Calu3 (cell line): Measurements from ENCODE around the gene EPB41L2. TPM values are rescaled to one million over a fixed set of nuclear protein-coding genes. Genes with fewer than 3 reads are reported as not detected.

Experiments
- BruUV-seq: library from RNA; stranded (reverse); fragments of 400-500 nt; replicated peaks from 2 replicates; lab custom pipeline; 2021; lab: Mats Ljungman, UMichigan
- CTCF ChIA-PET: fragments of 300-600 bp; sonication (Branson Sonifier 250); formaldehyde crosslinking; loops from one replicate; lab custom pipeline; 2022; ENCODE audit warnings: antibody characterized with exemption; lab: Charles Lee
- DNase-seq: peaks from one replicate; pipeline ENCODE4 v3.0.0; 2022
- H3K27ac Mint-ChIP-seq: one replicate; pipeline ENCODE4 v1.8.0; 2022; ENCODE audit warnings: mixed read lengths; ENCODE audit not compliant: unreplicated experiment
- H3K27me3 Mint-ChIP-seq: one replicate; pipeline ENCODE4 v1.8.0; 2022; ENCODE audit warnings: mixed read lengths; ENCODE audit not compliant: unreplicated experiment
- H3K36me3 Mint-ChIP-seq: one replicate; pipeline ENCODE4 v1.8.0; 2022; ENCODE audit warnings: mild to moderate bottlenecking, moderate library complexity, mixed read lengths; ENCODE audit not compliant: insufficient read depth, unreplicated experiment
- H3K4me1 Mint-ChIP-seq: one replicate; pipeline ENCODE4 v1.8.0; 2022; ENCODE audit warnings: mild to moderate bottlenecking, low read depth, mixed read lengths; ENCODE audit not compliant: unreplicated experiment
- H3K4me3 Mint-ChIP-seq: one replicate; pipeline ENCODE4 v1.8.0; 2022; ENCODE audit warnings: mild to moderate bottlenecking, low read depth, moderate library complexity, mixed read lengths; ENCODE audit not compliant: unreplicated experiment
- H3K9me3 Mint-ChIP-seq: one replicate; pipeline ENCODE4 v1.8.0; 2022; ENCODE audit warnings: low read depth, mixed read lengths; ENCODE audit not compliant: unreplicated experiment
- CTCF ChIP-seq: fragments of 200-600 bp; IDR thresholded peaks from one replicate; pipeline ENCODE4 v1.8.0; 2022; ENCODE audit warnings: antibody characterized with exemption; ENCODE audit not compliant: unreplicated experiment
- intact Hi-C: fragments of 100-400 bp; cut with micrococcal nuclease; formaldehyde crosslinking; loops from one replicate; pipeline ENCODE4 v1.10.0; 2022; ENCODE audit not compliant: unreplicated experiment
- total RNA-seq: library from RNA; stranded (reverse); gene quantifications from 2 replicates; pipeline ENCODE4 v1.2.3, GENCODE V29; 2022

EPB41L2 gene
- total RNA-seq, 1 experiment from 2014 or later: 332 TPM

GRCh38 chr6:130797061-130797460 is 266.0 kb downstream of the EPB41L2 start:
- CTCF ChIA-PET: no interaction called here
- no peak overlapping the region for H3K4me3 Mint-ChIP-seq
- H3K4me1 Mint-ChIP-seq: peaks cover 14% of the 10 kb centered on the region
- DNase-seq: no peak
- H3K9me3 Mint-ChIP-seq: peaks cover 3% of the 10 kb centered on the region
- TF ChIP-seq CTCF: no peak
- intact Hi-C loops: no loop called here
- no peaks in the 10 kb centered on the region for H3K36me3 Mint-ChIP-seq
- H3K27me3 Mint-ChIP-seq: no peaks in the 10 kb centered on the region
- no peak overlapping the region for H3K27ac Mint-ChIP-seq
- no TSS peak for BruUV-seq

GRCh38 chr6:130796313-130796905 is 266.6 kb downstream of the EPB41L2 start:
- H3K4me1 Mint-ChIP-seq: peaks cover 14% of the 10 kb centered on the region
- no peaks in the 10 kb centered on the region for H3K36me3 Mint-ChIP-seq
- H3K4me3 Mint-ChIP-seq: no peak overlapping the region
- CTCF ChIA-PET: no interaction called here
- no TSS peak for BruUV-seq
- TF ChIP-seq CTCF: no peak
- H3K27ac Mint-ChIP-seq: no peak overlapping the region
- no peaks in the 10 kb centered on the region for H3K27me3 Mint-ChIP-seq
- H3K9me3 Mint-ChIP-seq: peaks cover 3% of the 10 kb centered on the region
- DNase-seq: peak; percentile 9
- intact Hi-C loops: no loop called here

- DNase-seq: no peak
- H3K27me3 Mint-ChIP-seq: no peaks in the 10 kb centered on the region
- TF ChIP-seq CTCF: no peak
- H3K9me3 Mint-ChIP-seq: peaks cover 3% of the 10 kb centered on the region
- no peak overlapping the region for H3K27ac Mint-ChIP-seq
- CTCF ChIA-PET: no interaction called here
- H3K36me3 Mint-ChIP-seq: no peaks in the 10 kb centered on the region
- intact Hi-C loops: no loop called here
- no peak overlapping the region for H3K4me3 Mint-ChIP-seq
- BruUV-seq: no TSS peak
- peaks cover 14% of the 10 kb centered on the region for H3K4me1 Mint-ChIP-seq
Measured at GRCh38 chr6:130794738-130795137, 268.3 kb downstream of the EPB41L2 start.

- H3K36me3 Mint-ChIP-seq: no peaks in the 10 kb centered on the region
- peaks cover 3% of the 10 kb centered on the region for H3K9me3 Mint-ChIP-seq
- H3K4me1 Mint-ChIP-seq: peaks cover 14% of the 10 kb centered on the region
- no TSS peak for BruUV-seq
- H3K4me3 Mint-ChIP-seq: no peak overlapping the region
- no peaks in the 10 kb centered on the region for H3K27me3 Mint-ChIP-seq
- intact Hi-C loops: no loop called here
- DNase-seq: no peak
- no peak for TF ChIP-seq CTCF
- CTCF ChIA-PET: no interaction called here
- no peak overlapping the region for H3K27ac Mint-ChIP-seq
Measured at GRCh38 chr6:130794010-130794697, 268.9 kb downstream of the EPB41L2 start.

Other genes starting within 250 kb of the EPB41L2 start
- gene SMLR1, start 235.8 kb downstream of the EPB41L2 start, total RNA-seq: not detected in 2 replicates
- gene AKAP7, start 72.2 kb upstream of the EPB41L2 start, total RNA-seq: 6.7 and 7.7 TPM in 2 replicates